ENCODE measurements around the gene FHAD1.

Gene FHAD1

GRCh38 chr1:15321601-15322000 is 74.6 kb downstream of the FHAD1 start:
- Histone ChIP-seq H3K4me3 (no peak overlapping the region), H3K27ac (no peak overlapping the region)

GRCh38 chr1:15322648-15323350 is 75.8 kb downstream of the FHAD1 start:
- Histone ChIP-seq H3K4me3 (no peak overlapping the region), H3K27ac (no peak overlapping the region)

- Histone ChIP-seq H3K27ac (no peak overlapping the region), H3K4me3 (no peak overlapping the region)
Observed at GRCh38 chr1:15323351-15323988, 76.4 kb downstream of the FHAD1 start.

- no peak overlapping the region for H3K4me3 ChIP-seq
- H3K27ac ChIP-seq: no peak overlapping the region
Observed at GRCh38 chr1:15323989-15324868, 77.2 kb downstream of the FHAD1 start.

- H3K27ac ChIP-seq: no peak overlapping the region
- no peak overlapping the region for H3K4me3 ChIP-seq
Observed at GRCh38 chr1:15324869-15325335, 77.9 kb downstream of the FHAD1 start.

- Histone ChIP-seq H3K27ac (no peak overlapping the region), H3K4me3 (no peak overlapping the region)
Observed at GRCh38 chr1:15325375-15326085, 78.5 kb downstream of the FHAD1 start.

- peak overlapping the region in 5 of 21 experiments; percentile 18 to 60 (median 43) for H3K27ac ChIP-seq
- H3K4me3 ChIP-seq: no peak overlapping the region
Observed at GRCh38 chr1:15326691-15327588, 79.9 kb downstream of the FHAD1 start.

- Histone ChIP-seq H3K27ac (peak overlapping the region in 7 of 21 experiments; percentile 1 to 60 (median 28)), H3K4me3 (no peak overlapping the region)
Observed at GRCh38 chr1:15328351-15329103, 81.5 kb downstream of the FHAD1 start.

- Histone ChIP-seq H3K27ac (peak overlapping the region in 6 of 21 experiments; percentile 1 to 28 (median 19)), H3K4me3 (no peak overlapping the region)
Observed at GRCh38 chr1:15329104-15329820, 82.2 kb downstream of the FHAD1 start.

GRCh38 chr1:15330028-15330427 is 83.0 kb downstream of the FHAD1 start:
- Histone ChIP-seq H3K4me3 (no peak overlapping the region), H3K27ac (no peak overlapping the region)

- Histone ChIP-seq H3K27ac (no peak overlapping the region), H3K4me3 (no peak overlapping the region)
Observed at GRCh38 chr1:15331180-15331579, 84.2 kb downstream of the FHAD1 start.

GRCh38 chr1:15331734-15332133 is 84.7 kb downstream of the FHAD1 start:
- H3K4me3 ChIP-seq: no peak overlapping the region
- H3K27ac ChIP-seq: no peak overlapping the region

- no peak overlapping the region for H3K4me3 ChIP-seq
- no peak overlapping the region for H3K27ac ChIP-seq
Observed at GRCh38 chr1:15332525-15332924, 85.5 kb downstream of the FHAD1 start.

- H3K4me3 ChIP-seq: no peak overlapping the region
- no peak overlapping the region for H3K27ac ChIP-seq
Observed at GRCh38 chr1:15332952-15333715, 86.1 kb downstream of the FHAD1 start.

GRCh38 chr1:15334995-15335394 is 88.0 kb downstream of the FHAD1 start:
- no peak overlapping the region for H3K4me3 ChIP-seq
- no peak overlapping the region for H3K27ac ChIP-seq

GRCh38 chr1:15336866-15337265 is 89.8 kb downstream of the FHAD1 start:
- Histone ChIP-seq H3K27ac (peak overlapping the region in 6 of 21 experiments; percentile 21 to 78 (median 54)), H3K4me3 (no peak overlapping the region)
